ENCODE results near the gene SLCO2A1. TPM values are rescaled to one million over a fixed set of nuclear protein-coding genes. Genes with fewer than 3 reads are reported as not detected.

SLCO2A1 gene
- total RNA-seq, 1 donor from 2014 or later, result 3.8 TPM

- Mint-ChIP-seq H3K4me1 (ENCODE audit: unreplicated experiment) (peaks cover 7% of the 10 kb centered on the region), H3K4me3 (ENCODE audit: unreplicated experiment) (no peak overlapping the region), H3K9me3 (ENCODE audit: unreplicated experiment) (no peaks in the 10 kb centered on the region), H3K36me3 (ENCODE audit: low read depth, unreplicated experiment) (peaks cover 5% of the 10 kb centered on the region), H3K27me3 (ENCODE audit: unreplicated experiment) (peaks cover 16% of the 10 kb centered on the region), H3K27ac (ENCODE audit: unreplicated experiment) (no peak overlapping the region)
- no peak for TF ChIP-seq CTCF (IDR thresholded peaks at IDR 0.05; ENCODE audit: unreplicated experiment)
- DNase-seq (ENCODE audit: low spot score), result no peak
These were observed 81.5 kb downstream of the SLCO2A1 start for GRCh38 chr3:133948131-133948810.

GRCh38 chr3:133945381-133946095, 84.2 kb downstream of the SLCO2A1 start:
- no peak for DNase-seq (ENCODE audit: low spot score)
- H3K36me3 Mint-ChIP-seq (ENCODE audit: low read depth, unreplicated experiment), result no peaks in the 10 kb centered on the region
- H3K4me3 Mint-ChIP-seq (ENCODE audit: unreplicated experiment), result no peak overlapping the region
- peaks cover 11% of the 10 kb centered on the region for H3K27me3 Mint-ChIP-seq (ENCODE audit: unreplicated experiment)
- H3K9me3 Mint-ChIP-seq (ENCODE audit: unreplicated experiment), result no peaks in the 10 kb centered on the region
- H3K27ac Mint-ChIP-seq (ENCODE audit: unreplicated experiment), result no peak overlapping the region
- no peak for TF ChIP-seq CTCF (IDR thresholded peaks at IDR 0.05; ENCODE audit: unreplicated experiment)
- peaks cover 7% of the 10 kb centered on the region for H3K4me1 Mint-ChIP-seq (ENCODE audit: unreplicated experiment)

GRCh38 chr3:133944641-133945380, 84.9 kb downstream of the SLCO2A1 start:
- H3K27ac Mint-ChIP-seq (ENCODE audit: unreplicated experiment), result no peak overlapping the region
- no peaks in the 10 kb centered on the region for H3K9me3 Mint-ChIP-seq (ENCODE audit: unreplicated experiment)
- H3K4me1 Mint-ChIP-seq (ENCODE audit: unreplicated experiment), result peaks cover 7% of the 10 kb centered on the region
- no peak for TF ChIP-seq CTCF (IDR thresholded peaks at IDR 0.05; ENCODE audit: unreplicated experiment)
- H3K4me3 Mint-ChIP-seq (ENCODE audit: unreplicated experiment), result no peak overlapping the region
- DNase-seq (ENCODE audit: low spot score), result no peak
- H3K27me3 Mint-ChIP-seq (ENCODE audit: unreplicated experiment), result peaks cover 11% of the 10 kb centered on the region
- H3K36me3 Mint-ChIP-seq (ENCODE audit: low read depth, unreplicated experiment), result no peaks in the 10 kb centered on the region

GRCh38 chr3:133944181-133944580, 85.5 kb downstream of the SLCO2A1 start:
- TF ChIP-seq CTCF (IDR thresholded peaks at IDR 0.05; ENCODE audit: unreplicated experiment), result no peak
- Mint-ChIP-seq H3K27ac (ENCODE audit: unreplicated experiment) (no peak overlapping the region), H3K9me3 (ENCODE audit: unreplicated experiment) (no peaks in the 10 kb centered on the region), H3K36me3 (ENCODE audit: low read depth, unreplicated experiment) (no peaks in the 10 kb centered on the region), H3K27me3 (ENCODE audit: unreplicated experiment) (peaks cover 9% of the 10 kb centered on the region), H3K4me1 (ENCODE audit: unreplicated experiment) (peaks cover 7% of the 10 kb centered on the region), H3K4me3 (ENCODE audit: unreplicated experiment) (no peak overlapping the region)
- no peak for DNase-seq (ENCODE audit: low spot score)

All from endothelial cell (in vitro differentiated cells).